Fibroblast of lung (primary cell): Measurements from ENCODE around the gene ETV6.

Source experiments
- CTCF ChIP-seq, 2 donors: IDR thresholded peaks in 1 of 2; conservative IDR thresholded peaks in 1 of 2; 1 replicate in 1 of 2; 2 replicates in 1 of 2; pipeline ENCODE4 v1.5.1; 2011 to 2012; ENCODE audit warnings: low read length in 2 of 2, control low read depth in 1 of 2, inconsistent platforms in 1 of 2, low read depth in 1 of 2, mild to moderate bottlenecking in 1 of 2
- EZH2 ChIP-seq: IDR thresholded peaks from 2 replicates; pipeline ENCODE4 v1.5.1; 2012; ENCODE audit warnings: low read length, control low read depth, mild to moderate bottlenecking; ENCODE audit errors: missing control alignments

GRCh38 chr12:11697131-11697530 is 47.7 kb downstream of the ETV6 start:
- TF ChIP-seq CTCF (conservative IDR thresholded peaks at IDR 0.05 in 1 of 2, IDR thresholded peaks at IDR 0.05 in 1 of 2; ENCODE audit: low read depth in 1 of 2, low read length in 2 of 2) (no peak), EZH2 (no peak)
